ENCODE measurements around the gene KRTAP3-2. TPM values are rescaled to one million over a fixed set of nuclear protein-coding genes. Genes with fewer than 3 reads are reported as not detected.

The KRTAP3-2 gene
- total RNA-seq, 1 donor from 2014 or later = not detected

DNA sequence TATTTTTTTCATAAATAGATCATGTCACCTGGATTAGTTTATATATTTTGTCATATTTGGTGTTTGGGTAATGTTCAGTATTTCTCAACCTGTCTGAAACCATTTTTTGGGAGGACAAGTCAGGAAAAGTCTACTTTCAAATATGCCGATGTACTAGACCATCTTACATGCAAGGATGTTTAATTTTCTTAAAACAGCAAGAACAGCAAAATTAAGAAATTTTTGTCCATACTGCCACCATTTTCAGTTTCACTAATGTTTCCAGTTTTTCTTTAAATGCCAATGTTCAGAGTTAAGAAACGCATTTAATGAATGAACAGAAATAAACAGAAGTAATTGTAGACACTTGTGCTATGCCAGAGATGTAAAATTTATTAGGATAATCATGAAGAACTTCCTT is 6.6 kb downstream of the KRTAP3-2 start:
- H3K27me3 Mint-ChIP-seq (ENCODE audit: low read depth) = peaks cover 6% of the 10 kb centered on the region
- no peak overlapping the region for H3K4me3 Mint-ChIP-seq (ENCODE audit: unreplicated experiment)
- H3K36me3 Mint-ChIP-seq (ENCODE audit: low read depth) = peaks cover 1% of the 10 kb centered on the region
- no peaks in the 10 kb centered on the region for H3K9me3 Mint-ChIP-seq (ENCODE audit: low read depth)
- H3K27ac Mint-ChIP-seq (ENCODE audit: unreplicated experiment) = no peak overlapping the region
- TF ChIP-seq CTCF (IDR thresholded peaks at IDR 0.05) = no peak
- H3K4me1 Mint-ChIP-seq (ENCODE audit: low read depth) = no peaks in the 10 kb centered on the region
- no peak for DNase-seq (ENCODE audit: low spot score)

GRCh38 chr17:40992666-40993065 is 7.0 kb downstream of the KRTAP3-2 start:
- TF ChIP-seq CTCF (IDR thresholded peaks at IDR 0.05) = no peak
- H3K9me3 Mint-ChIP-seq (ENCODE audit: low read depth) = no peaks in the 10 kb centered on the region
- no peak overlapping the region for H3K4me3 Mint-ChIP-seq (ENCODE audit: unreplicated experiment)
- peaks cover 6% of the 10 kb centered on the region for H3K27me3 Mint-ChIP-seq (ENCODE audit: low read depth)
- peaks cover 1% of the 10 kb centered on the region for H3K36me3 Mint-ChIP-seq (ENCODE audit: low read depth)
- H3K4me1 Mint-ChIP-seq (ENCODE audit: low read depth) = no peaks in the 10 kb centered on the region
- no peak overlapping the region for H3K27ac Mint-ChIP-seq (ENCODE audit: unreplicated experiment)
- DNase-seq (ENCODE audit: low spot score) = no peak

- no peak for TF ChIP-seq CTCF (IDR thresholded peaks at IDR 0.05)
- no peaks in the 10 kb centered on the region for H3K4me1 Mint-ChIP-seq (ENCODE audit: low read depth)
Measured at GRCh38 chr17:40986920-40987319, 12.8 kb downstream of the KRTAP3-2 start.

DNA sequence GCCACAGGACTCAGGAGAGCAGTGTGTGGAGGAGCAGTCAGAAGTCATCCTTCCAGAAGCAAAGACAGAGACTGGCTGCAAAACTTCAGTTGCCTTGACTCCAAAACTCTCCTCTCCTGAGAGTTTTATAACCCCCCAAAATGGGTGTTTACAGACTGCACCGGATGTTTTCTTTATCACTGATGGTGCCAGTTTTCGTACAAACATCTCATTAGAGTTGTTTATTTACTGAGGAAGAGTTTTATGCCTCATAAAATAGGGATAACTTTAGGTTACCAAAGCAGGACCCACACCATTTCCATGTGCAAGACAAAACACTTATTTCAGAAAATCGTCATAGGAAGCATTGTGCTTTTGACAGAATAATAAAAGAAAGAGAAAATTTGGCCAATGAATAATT is 15.5 kb downstream of the KRTAP3-2 start, which contains the start of gene KRT40:
Gene KRT40 (minus strand): TSS at position 101 of the 400 bp plus-strand sequence. CDS start 53 bp downstream, at position 48.
- peaks cover 4% of the 10 kb centered on the region for H3K27me3 Mint-ChIP-seq (ENCODE audit: low read depth)
- TF ChIP-seq CTCF (IDR thresholded peaks at IDR 0.05) = no peak
- H3K4me1 Mint-ChIP-seq (ENCODE audit: low read depth) = peaks cover 12% of the 10 kb centered on the region
- H3K4me3 Mint-ChIP-seq (ENCODE audit: unreplicated experiment) = no peak within 1 kb of the TSS
- no peak within 1 kb of the TSS for H3K27ac Mint-ChIP-seq (ENCODE audit: unreplicated experiment)
- no peaks in the 10 kb centered on the region for H3K36me3 Mint-ChIP-seq (ENCODE audit: low read depth)
- no peaks in the 10 kb centered on the region for H3K9me3 Mint-ChIP-seq (ENCODE audit: low read depth)
- no peak for DNase-seq (ENCODE audit: low spot score)

More at GRCh38 chr17:40986920-40987319, 12.8 kb downstream of the KRTAP3-2 start:
- H3K27me3 Mint-ChIP-seq (ENCODE audit: low read depth) = peaks cover 4% of the 10 kb centered on the region
- no peak overlapping the region for H3K27ac Mint-ChIP-seq (ENCODE audit: unreplicated experiment)
- H3K36me3 Mint-ChIP-seq (ENCODE audit: low read depth) = no peaks in the 10 kb centered on the region
- H3K9me3 Mint-ChIP-seq (ENCODE audit: low read depth) = no peaks in the 10 kb centered on the region
- no peak overlapping the region for H3K4me3 Mint-ChIP-seq (ENCODE audit: unreplicated experiment)
- DNase-seq (ENCODE audit: low spot score) = no peak

DNA sequence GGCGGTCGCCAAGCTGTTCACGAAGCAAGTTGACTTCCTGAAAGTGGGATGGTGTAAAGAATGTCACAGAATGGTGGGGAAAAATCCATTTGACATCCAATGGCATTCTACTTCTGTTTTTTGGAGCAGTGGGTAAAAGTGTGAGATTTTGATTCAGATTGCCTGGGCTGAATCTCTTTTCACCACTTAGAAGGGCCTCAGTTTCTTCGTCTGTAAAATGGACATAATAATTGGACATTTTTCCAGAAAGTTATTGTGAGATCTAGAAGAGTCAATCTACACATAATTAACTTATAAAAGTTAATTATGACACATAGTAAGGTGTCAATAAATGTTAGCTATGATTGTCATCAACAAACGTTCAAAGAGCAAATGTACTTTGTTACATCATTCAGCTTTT is 18.6 kb downstream of the KRTAP3-2 start:
- Mint-ChIP-seq H3K27me3 (ENCODE audit: low read depth) (peaks cover 2% of the 10 kb centered on the region), H3K27ac (ENCODE audit: unreplicated experiment) (no peak overlapping the region), H3K36me3 (ENCODE audit: low read depth) (no peaks in the 10 kb centered on the region), H3K4me1 (ENCODE audit: low read depth) (peaks cover 20% of the 10 kb centered on the region), H3K9me3 (ENCODE audit: low read depth) (no peaks in the 10 kb centered on the region), H3K4me3 (ENCODE audit: unreplicated experiment) (peak overlapping the region; percentile 22)
- no peak for DNase-seq (ENCODE audit: low spot score)
- TF ChIP-seq CTCF (IDR thresholded peaks at IDR 0.05) = no peak
